ENCODE data around the gene RGL1.

RGL1 gene

DNA sequence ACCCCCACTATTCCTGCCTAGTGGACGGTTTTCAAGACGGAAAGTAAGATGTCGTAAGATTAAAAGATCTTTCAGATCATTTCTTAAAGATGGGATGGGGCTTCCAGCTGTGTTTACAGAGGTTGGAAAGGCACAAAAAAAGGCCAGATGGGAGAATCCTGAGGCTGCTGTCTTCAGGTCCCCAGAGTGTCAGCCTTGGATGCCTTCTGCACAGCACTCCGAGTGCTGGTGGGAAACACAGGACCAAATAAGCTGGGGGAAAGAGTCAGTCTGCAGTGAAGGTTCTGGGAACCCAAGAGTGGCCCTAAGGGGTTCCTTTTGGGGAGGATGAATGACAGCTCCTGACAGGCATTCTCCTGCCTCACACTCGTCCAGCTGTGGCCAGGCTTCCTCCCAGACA, 136.1 kb downstream of the RGL1 start:
- TF ChIP-seq, protein P1, sequence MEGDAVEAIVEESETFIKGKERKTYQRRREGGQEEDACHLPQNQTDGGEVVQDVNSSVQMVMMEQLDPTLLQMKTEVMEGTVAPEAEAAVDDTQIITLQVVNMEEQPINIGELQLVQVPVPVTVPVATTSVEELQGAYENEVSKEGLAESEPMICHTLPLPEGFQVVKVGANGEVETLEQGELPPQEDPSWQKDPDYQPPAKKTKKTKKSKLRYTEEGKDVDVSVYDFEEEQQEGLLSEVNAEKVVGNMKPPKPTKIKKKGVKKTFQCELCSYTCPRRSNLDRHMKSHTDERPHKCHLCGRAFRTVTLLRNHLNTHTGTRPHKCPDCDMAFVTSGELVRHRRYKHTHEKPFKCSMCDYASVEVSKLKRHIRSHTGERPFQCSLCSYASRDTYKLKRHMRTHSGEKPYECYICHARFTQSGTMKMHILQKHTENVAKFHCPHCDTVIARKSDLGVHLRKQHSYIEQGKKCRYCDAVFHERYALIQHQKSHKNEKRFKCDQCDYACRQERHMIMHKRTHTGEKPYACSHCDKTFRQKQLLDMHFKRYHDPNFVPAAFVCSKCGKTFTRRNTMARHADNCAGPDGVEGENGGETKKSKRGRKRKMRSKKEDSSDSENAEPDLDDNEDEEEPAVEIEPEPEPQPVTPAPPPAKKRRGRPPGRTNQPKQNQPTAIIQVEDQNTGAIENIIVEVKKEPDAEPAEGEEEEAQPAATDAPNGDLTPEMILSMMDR (IDR thresholded peaks at IDR 0.05; ENCODE audit: extremely low read depth, insufficient read depth, missing control alignments): no peak
- in situ Hi-C loops (cut with MboI; ENCODE audit: low pct_unique_long_range_greater_than_20kb, low sequenced_read_pairs, unreplicated experiment): no loop called here
- no peak for DNase-seq (ENCODE audit: low spot score)

- DNase-seq (ENCODE audit: low spot score): no peak
- TF ChIP-seq, protein P1 (IDR thresholded peaks at IDR 0.05; ENCODE audit: extremely low read depth, insufficient read depth, missing control alignments): no peak
- in situ Hi-C loops (cut with MboI; ENCODE audit: low pct_unique_long_range_greater_than_20kb, low sequenced_read_pairs, unreplicated experiment): no loop called here
These were observed 138.2 kb downstream of the RGL1 start for GRCh38 chr1:183942933-183943693.

GRCh38 chr1:183945428-183946319, 140.8 kb downstream of the RGL1 start:
- DNase-seq (ENCODE audit: low spot score): no peak
- in situ Hi-C loops (cut with MboI; ENCODE audit: low pct_unique_long_range_greater_than_20kb, low sequenced_read_pairs, unreplicated experiment): no loop called here
- TF ChIP-seq, protein P1 (IDR thresholded peaks at IDR 0.05; ENCODE audit: extremely low read depth, insufficient read depth, missing control alignments): no peak

- TF ChIP-seq, protein P1 (IDR thresholded peaks at IDR 0.05; ENCODE audit: extremely low read depth, insufficient read depth, missing control alignments): no peak
- DNase-seq (ENCODE audit: low spot score): no peak
- in situ Hi-C loops (cut with MboI; ENCODE audit: low pct_unique_long_range_greater_than_20kb, low sequenced_read_pairs, unreplicated experiment): no loop called here
These were observed 141.3 kb downstream of the RGL1 start for GRCh38 chr1:183946320-183946613.

DNA sequence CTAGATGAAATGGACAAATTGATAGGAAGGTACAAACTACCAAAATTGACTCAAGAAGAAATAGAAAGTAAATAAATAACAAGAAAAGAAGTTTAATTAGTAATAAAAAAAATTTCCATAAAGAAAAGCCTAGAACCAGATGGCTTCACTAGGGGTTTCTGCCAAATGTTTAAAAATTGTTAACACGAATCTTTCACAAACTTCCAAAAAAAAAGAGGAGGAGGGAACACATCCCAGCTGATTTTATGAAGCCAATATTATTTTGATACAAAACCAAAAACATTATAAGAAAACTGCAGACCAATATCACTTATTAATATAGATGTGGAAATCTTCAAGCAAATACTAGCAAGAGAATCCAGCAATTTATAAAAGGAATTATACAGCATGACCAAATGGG, 143.1 kb downstream of the RGL1 start:
- TF ChIP-seq, protein P1 (IDR thresholded peaks at IDR 0.05; ENCODE audit: extremely low read depth, insufficient read depth, missing control alignments): no peak
- DNase-seq (ENCODE audit: low spot score): no peak
- in situ Hi-C loops (cut with MboI; ENCODE audit: low pct_unique_long_range_greater_than_20kb, low sequenced_read_pairs, unreplicated experiment): no loop called here

GRCh38 chr1:183952101-183952500, 147.2 kb downstream of the RGL1 start:
- in situ Hi-C loops (cut with MboI; ENCODE audit: low pct_unique_long_range_greater_than_20kb, low sequenced_read_pairs, unreplicated experiment): no loop called here
- no peak for DNase-seq (ENCODE audit: low spot score)
- TF ChIP-seq, protein P1 (IDR thresholded peaks at IDR 0.05; ENCODE audit: extremely low read depth, insufficient read depth, missing control alignments): no peak
